Calu3 (cell line): ENCODE data around the gene RNF144A. TPM values are rescaled to one million over a fixed set of nuclear protein-coding genes. Genes with fewer than 3 reads are reported as not detected.

Source experiments
- BruUV-seq: library from RNA; stranded (reverse); fragments of 400-500 nt; replicated peaks from 2 replicates; lab custom pipeline; 2021; lab: Mats Ljungman, UMichigan
- CTCF ChIA-PET: fragments of 300-600 bp; sonication (Branson Sonifier 250); formaldehyde crosslinking; loops from one replicate; lab custom pipeline; 2022; ENCODE audit warnings: antibody characterized with exemption; lab: Charles Lee
- DNase-seq: peaks from one replicate; pipeline ENCODE4 v3.0.0; 2022
- H3K27ac Mint-ChIP-seq: one replicate; pipeline ENCODE4 v1.8.0; 2022; ENCODE audit warnings: mixed read lengths; ENCODE audit not compliant: unreplicated experiment
- H3K27me3 Mint-ChIP-seq: one replicate; pipeline ENCODE4 v1.8.0; 2022; ENCODE audit warnings: mixed read lengths; ENCODE audit not compliant: unreplicated experiment
- H3K36me3 Mint-ChIP-seq: one replicate; pipeline ENCODE4 v1.8.0; 2022; ENCODE audit warnings: mild to moderate bottlenecking, moderate library complexity, mixed read lengths; ENCODE audit not compliant: insufficient read depth, unreplicated experiment
- H3K4me1 Mint-ChIP-seq: one replicate; pipeline ENCODE4 v1.8.0; 2022; ENCODE audit warnings: mild to moderate bottlenecking, low read depth, mixed read lengths; ENCODE audit not compliant: unreplicated experiment
- H3K4me3 Mint-ChIP-seq: one replicate; pipeline ENCODE4 v1.8.0; 2022; ENCODE audit warnings: mild to moderate bottlenecking, low read depth, moderate library complexity, mixed read lengths; ENCODE audit not compliant: unreplicated experiment
- H3K9me3 Mint-ChIP-seq: one replicate; pipeline ENCODE4 v1.8.0; 2022; ENCODE audit warnings: low read depth, mixed read lengths; ENCODE audit not compliant: unreplicated experiment
- CTCF ChIP-seq: fragments of 200-600 bp; IDR thresholded peaks from one replicate; pipeline ENCODE4 v1.8.0; 2022; ENCODE audit warnings: antibody characterized with exemption; ENCODE audit not compliant: unreplicated experiment
- intact Hi-C: fragments of 100-400 bp; cut with micrococcal nuclease; formaldehyde crosslinking; loops from one replicate; pipeline ENCODE4 v1.10.0; 2022; ENCODE audit not compliant: unreplicated experiment
- total RNA-seq: library from RNA; stranded (reverse); gene quantifications from 2 replicates; pipeline ENCODE4 v1.2.3, GENCODE V29; 2022

The RNF144A gene
- total RNA-seq, 1 experiment from 2014 or later: 13.7 TPM

- Mint-ChIP-seq H3K4me1 (no peaks in the 10 kb centered on the region), H3K4me3 (no peak overlapping the region), H3K27me3 (no peaks in the 10 kb centered on the region), H3K36me3 (no peaks in the 10 kb centered on the region), H3K9me3 (peaks cover 3% of the 10 kb centered on the region), H3K27ac (no peak overlapping the region)
- no TSS peak for BruUV-seq
- CTCF ChIA-PET: no interaction called here
- TF ChIP-seq CTCF: no peak
- intact Hi-C loops: no loop called here
- no peak for DNase-seq
Observed at GRCh38 chr2:6963727-6964126, 46.5 kb downstream of the RNF144A start.

- no peak for TF ChIP-seq CTCF
- intact Hi-C loops: no loop called here
- H3K9me3 Mint-ChIP-seq: peaks cover 3% of the 10 kb centered on the region
- BruUV-seq: no TSS peak
- no peaks in the 10 kb centered on the region for H3K4me1 Mint-ChIP-seq
- H3K36me3 Mint-ChIP-seq: no peaks in the 10 kb centered on the region
- H3K27ac Mint-ChIP-seq: no peak overlapping the region
- DNase-seq: no peak
- H3K4me3 Mint-ChIP-seq: no peak overlapping the region
- H3K27me3 Mint-ChIP-seq: no peaks in the 10 kb centered on the region
- CTCF ChIA-PET: interaction anchor here (0.6 kb wide), 1 partner anchor 485 kb away, joined by 3 read pairs; no protein-coding TSS in a partner anchor
Observed at GRCh38 chr2:6965071-6965795, 48.0 kb downstream of the RNF144A start.

GRCh38 chr2:6966446-6966940 lies 49.3 kb downstream of the RNF144A start:
- Mint-ChIP-seq H3K4me3 (no peak overlapping the region), H3K4me1 (peaks cover 5% of the 10 kb centered on the region), H3K27ac (no peak overlapping the region), H3K9me3 (peaks cover 3% of the 10 kb centered on the region), H3K27me3 (no peaks in the 10 kb centered on the region), H3K36me3 (peaks cover 7% of the 10 kb centered on the region)
- intact Hi-C loops: no loop called here
- BruUV-seq: no TSS peak
- TF ChIP-seq CTCF: no peak
- CTCF ChIA-PET: no interaction called here
- DNase-seq: no peak

- TF ChIP-seq CTCF: no peak
- CTCF ChIA-PET: no interaction called here
- BruUV-seq: no TSS peak
- Mint-ChIP-seq H3K4me1 (peaks cover 13% of the 10 kb centered on the region), H3K27ac (no peak overlapping the region), H3K36me3 (peaks cover 7% of the 10 kb centered on the region), H3K4me3 (no peak overlapping the region), H3K9me3 (peaks cover 3% of the 10 kb centered on the region), H3K27me3 (no peaks in the 10 kb centered on the region)
- intact Hi-C loops: no loop called here
- DNase-seq: no peak
Observed at GRCh38 chr2:6967301-6967700, 50.1 kb downstream of the RNF144A start.
